ENCODE data around the gene NAT14.

The NAT14 gene

DNA sequence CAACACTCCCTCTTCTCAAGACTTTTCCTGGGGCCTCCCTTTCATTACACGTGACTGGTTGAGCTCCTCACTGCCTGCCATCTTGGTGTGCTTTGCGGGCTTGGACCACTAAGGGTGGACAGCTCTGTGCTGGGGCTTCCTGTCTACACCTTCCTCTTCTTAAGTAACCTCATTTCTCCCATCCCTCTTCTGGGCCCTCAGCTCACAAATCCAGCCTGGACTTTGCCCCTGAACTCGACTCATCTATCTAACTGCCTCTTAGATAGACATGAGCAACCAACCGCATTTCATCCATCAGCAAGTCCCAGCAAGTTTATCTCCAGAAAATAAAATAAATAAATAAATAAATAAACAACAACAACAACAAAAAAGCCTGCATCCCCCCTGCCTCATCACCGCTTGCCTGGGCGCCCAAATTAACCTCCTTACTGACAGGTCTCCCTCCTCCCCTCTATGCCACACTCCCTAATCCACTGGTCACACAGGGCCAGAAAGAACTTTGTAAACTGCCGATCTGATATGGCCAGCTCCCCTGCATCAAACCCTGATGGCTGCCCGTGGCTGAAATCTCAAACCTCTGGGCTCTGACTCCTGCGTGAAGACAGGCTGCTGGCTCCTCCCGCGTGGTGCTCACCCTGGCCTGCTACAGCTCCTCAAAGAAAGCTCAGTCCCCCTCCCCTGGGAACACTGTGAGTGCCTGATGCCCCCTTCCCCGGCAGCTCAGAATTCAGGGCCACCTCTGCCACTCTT lies 31.3 kb upstream of the NAT14 start:
- DNase-seq (ENCODE audit: low spot score) = no peak

DNA sequence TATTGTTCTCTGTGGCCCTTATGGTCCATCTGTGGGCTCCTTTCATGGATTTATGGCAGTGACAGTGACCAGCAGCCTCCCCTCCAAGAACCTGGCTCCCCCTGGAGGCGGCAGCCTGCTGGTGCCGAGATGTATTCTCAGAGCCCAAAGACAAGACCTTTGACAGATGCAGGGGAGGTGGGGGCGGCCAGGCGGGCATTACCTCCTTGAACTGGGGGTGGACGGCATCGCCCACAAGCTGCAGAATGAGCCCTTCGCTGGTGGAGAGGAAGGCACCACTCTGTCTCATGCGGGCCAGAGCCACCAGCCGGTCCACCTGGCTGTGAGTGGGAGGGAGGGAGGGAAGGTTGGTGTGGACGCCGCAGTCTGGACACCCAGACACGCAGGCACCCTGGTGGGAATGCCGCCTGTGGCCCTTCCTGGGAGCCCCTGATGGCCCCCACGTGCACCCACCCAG lies 30.2 kb upstream of the NAT14 start:
- DNase-seq (ENCODE audit: low spot score) = peak; percentile 80

DNA sequence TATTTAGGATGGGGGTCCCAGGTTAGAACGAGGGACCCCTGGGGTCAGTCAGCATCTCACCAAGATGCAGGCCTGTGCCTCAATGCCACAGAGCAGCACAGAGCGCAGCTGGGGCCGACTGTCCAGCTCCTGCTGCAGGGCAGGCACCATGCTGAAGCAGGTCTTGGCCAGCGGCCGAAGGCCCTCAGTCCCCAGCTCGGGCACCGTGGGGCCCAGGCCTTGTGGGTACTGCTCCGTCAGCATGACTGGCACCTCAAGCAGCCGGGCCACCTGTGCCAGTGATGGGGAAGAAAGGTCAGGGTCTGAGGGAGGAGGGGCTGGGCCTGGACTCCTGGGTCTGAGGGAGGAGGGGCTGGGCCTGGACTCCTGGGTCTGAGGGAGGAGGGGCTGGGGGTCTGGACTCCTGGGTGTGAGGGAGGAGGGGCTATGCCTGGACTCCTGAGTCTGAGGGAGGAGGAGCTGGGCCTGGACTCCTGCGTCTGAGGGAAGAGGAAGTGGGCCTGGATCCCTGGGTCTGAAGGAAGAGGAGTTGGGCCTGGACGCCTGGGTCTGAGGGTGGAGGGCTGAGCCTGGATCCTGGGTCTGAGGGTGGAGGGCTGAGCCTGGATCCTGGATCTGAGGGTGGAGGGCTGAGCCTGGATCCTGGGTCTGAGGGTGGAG lies 29.3 kb upstream of the NAT14 start:
- no peak for DNase-seq (ENCODE audit: low spot score)

DNA sequence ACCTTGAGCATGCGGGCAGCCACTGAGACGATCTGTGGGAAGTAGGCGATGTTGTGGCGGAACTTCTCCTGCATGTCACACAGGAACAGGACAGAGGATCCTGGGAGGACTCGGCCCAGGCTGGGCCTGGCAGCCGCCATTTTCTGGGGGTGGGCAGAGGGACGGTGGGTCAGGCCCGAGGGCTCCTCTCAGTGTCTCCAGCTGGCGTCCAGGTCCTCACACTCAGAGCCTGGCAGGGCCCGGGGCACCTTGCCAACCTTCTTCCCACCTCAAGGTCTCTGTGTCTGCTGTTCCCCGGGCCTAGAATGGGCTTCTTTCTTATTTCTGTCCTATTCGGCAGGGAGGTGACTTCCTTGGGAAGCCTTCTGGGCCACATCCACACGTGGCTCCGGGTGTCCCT lies 28.6 kb upstream of the NAT14 start:
- no peak for DNase-seq (ENCODE audit: low spot score)

DNA sequence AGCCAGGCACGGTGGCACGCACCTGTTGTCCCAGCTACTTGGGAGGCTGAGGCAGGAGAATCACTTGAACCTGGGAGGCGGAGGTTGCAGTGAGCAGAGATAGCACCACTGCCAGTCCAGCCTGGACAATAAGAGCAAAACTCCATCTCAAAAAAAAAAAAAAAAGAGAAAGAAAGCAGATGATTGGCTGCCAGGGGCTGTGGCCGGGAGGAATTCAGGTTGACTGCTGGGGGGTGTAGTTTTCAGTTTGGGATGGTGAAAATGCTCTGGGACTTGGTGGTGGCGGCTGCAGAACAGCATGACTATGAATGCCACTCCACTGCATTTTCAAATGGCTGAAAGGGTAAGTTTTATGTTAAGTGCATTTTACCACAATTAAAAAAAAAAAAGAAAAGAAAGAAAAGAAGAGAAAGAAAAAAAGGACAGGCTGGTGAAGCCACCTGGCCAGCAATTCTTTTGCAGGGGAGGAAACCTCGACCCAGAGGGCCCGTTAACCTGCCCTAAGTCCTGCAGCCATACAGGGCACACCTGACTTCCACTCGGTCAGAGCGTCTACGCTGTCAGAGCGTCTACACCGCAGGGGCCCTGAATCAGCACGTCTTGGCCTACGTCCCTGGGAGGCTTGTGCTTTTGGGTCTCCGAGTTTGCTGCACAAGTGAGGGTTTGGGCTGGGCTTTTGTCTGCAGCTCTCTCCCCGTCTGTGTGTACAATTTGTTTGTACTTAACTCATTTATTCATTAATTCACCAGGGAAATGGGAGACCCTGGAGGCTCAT lies 27.1 kb upstream of the NAT14 start:
- no peak for DNase-seq (ENCODE audit: low spot score)

DNA sequence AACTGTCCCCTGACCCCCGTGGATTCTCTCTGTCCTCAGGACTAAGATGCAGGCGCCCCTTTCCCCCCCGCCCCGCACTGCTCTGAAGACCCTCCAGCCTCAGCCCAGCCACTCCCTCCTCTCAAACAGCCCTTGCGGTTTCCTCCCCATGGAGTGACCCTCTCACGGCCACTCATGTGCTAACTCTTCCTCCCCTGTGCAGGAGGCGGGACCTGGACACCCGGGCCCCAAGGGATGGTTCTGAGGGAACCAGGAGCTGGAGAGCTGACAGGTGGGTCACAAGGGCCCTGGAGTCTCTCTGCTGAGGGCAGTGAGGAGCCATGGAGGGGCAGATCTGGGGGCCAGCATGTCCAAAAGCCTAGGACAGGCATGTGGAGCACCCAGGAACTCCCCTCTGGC lies 25.4 kb upstream of the NAT14 start:
- no peak for DNase-seq (ENCODE audit: low spot score)

DNA sequence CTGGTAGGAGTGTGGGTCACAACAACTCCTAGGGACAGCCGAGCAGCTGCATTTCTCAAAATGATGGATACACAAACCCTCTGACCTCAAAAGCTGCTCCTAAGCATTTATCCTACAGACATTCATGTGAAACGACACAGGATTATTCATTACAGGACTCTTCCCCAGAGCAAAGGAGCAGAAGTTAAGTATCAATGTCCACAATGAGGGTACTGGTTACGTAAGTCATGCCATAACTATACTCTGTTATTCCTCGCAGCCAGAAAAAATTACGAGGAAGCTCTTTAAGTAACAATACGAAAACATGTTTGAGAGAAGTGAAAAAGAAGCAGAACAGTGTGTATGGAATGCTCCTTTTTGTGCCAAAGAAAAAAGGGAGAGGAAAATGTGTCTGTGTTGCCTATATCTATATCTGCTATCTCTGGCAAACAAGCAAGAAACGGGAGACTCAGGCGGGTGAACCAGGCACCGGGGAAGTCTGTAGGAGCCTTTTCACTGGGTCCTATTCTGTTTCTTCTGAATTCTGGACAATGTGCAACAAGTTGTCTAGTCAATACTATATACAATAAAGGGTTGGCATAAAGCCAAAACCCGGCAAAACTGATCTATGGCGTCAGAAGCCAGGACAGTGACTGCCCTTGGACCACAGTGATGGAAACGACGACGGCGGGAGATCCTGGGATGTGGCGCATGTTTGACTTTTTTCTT lies 24.9 kb upstream of the NAT14 start:
- DNase-seq (ENCODE audit: low spot score) = no peak

DNA sequence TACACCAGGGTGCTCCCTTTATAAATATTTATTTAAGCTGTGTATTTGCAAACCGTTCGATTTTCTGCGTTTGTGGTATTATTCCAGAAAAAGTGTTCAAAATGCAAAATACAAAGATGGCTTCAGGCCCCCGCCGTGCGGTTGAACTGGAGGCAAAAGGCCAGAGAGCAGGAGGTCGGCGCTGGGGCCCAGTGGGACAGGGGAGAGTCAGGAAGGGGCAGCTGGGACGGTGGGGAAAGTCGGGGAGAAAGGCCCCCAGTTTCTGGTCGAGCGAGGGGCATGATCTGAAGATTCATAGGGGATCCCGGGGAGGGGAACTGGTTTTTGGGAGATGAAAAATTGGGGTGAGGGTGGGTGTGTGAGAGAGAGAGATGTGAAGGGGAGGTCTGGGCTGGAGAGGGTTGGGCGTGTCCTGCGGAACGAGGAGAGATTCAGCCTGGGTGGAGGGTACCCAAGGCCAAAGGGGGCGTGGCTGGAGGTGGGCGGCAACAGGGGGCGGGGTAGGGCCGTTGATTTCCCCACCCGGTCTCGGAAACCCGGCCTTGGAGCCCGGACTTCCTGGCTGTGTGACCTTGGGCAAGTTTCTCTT lies 24.2 kb upstream of the NAT14 start:
- peak; percentile 90 for DNase-seq (ENCODE audit: low spot score)

DNA sequence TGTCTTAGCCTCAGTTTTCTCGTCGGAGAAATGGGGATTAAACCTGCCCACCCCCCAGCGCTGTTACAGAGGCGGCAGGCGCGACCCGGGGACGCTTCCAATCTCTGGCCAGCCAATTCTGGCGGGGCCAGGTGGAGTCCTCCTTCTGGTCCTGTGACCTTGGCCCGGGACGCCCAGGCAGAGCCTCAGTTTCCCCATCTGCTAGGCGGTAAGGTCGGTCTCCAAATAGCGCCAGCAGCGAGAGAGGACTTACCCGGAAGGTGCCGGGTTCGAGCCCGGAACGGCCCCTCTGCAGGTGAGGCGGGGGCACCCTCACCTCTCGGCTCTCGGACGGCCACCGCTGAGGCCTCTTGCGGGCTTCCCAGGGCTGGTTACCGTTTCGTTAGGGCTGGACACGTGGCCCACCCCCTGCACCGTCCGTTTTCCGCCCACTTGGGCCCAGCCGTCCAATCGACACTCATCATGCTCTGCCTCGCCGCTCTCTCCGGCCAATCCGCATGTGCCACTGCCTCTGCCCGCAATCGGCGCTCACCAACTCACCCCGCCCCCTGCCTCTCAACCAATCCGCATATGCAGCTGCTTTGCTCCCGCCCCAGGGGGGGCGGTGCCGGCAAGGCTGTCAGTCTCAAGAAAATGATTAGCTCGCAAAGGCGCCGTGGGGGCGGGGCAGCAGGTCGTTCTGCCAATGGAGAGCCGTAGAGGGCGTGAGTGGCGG lies 23.6 kb upstream of the NAT14 start, which contains the start of gene ISOC2:
Gene ISOC2 (minus strand): TSS at position 384 of the 715 bp plus-strand sequence. CDS start 5,156 bp downstream, outside the sequence.
- DNase-seq (ENCODE audit: low spot score) = peak; percentile 99

DNA sequence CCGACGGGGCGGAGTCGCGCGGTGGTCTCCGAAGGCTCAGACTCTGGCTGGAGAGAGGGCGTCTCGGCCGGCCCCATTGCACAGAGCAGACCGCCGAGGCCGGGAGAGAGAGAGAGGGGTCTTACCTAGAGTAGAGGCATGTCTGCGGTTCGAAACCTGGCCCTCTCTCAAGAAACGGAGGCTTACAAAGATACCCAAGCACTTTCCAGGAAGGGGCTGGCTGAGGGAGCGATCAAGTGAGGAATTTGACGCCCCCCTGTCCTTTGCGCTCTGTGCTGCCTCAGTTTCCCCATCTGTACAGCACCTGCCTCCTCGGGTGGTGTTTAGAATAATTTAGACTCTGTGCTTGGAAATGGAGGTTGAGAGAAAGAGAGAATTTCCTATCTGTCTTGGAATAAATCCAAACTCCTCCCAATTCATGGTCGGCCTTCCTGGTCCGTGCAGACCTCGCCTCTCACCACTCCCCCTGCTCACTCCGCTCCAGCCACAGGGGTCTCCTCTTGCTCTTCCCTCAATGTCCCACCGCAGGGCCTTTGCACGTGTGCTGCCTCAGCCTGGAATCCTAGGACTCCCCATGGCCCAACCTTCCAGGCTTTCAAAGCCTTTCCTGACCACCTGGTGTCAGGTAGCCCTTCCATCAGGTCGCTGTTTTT lies 22.9 kb upstream of the NAT14 start:
- no peak for DNase-seq (ENCODE audit: low spot score)

DNA sequence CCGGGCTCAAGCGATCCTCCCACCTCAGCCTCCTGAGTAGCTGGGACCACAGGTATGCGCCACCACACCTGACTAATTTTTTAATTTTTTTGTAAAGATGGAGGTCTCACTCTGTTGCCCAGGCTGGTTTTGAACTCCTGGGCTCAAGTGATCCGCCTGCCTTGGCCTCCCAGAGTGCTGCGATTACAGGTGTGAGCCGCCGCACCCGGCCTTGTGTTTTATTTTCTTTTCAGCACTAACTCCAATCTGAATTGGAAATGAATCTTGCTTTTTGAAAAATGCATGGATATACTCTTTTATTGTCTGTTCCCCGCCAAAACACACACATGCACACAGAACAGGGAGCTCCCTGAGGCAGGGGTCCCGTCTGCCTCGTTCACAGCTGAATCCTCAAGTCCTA lies 22.3 kb upstream of the NAT14 start:
- no peak for DNase-seq (ENCODE audit: low spot score)

DNA sequence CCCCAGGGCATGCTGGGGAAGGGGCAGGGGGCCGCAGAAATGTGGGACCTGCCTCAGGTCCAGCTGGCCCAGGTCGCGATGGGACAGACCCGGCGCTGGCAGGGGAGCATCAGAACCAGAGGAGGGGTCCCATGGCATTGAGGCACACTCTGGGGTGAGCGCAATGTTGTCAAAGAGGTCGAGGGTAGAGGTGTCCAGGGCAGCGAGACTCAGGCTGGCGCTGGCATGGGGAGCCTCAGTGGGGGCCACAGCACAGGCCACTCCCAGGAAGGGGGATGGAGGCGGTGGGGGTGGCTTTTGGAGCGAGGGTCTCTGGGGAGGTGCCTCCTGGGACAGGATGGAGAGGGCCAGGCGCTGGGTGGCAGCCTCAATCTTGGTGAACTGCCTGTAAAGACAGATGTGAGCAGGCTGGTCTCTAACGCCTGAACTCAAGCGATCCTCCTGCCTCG lies 21.4 kb upstream of the NAT14 start:
- no peak for DNase-seq (ENCODE audit: low spot score)

DNA sequence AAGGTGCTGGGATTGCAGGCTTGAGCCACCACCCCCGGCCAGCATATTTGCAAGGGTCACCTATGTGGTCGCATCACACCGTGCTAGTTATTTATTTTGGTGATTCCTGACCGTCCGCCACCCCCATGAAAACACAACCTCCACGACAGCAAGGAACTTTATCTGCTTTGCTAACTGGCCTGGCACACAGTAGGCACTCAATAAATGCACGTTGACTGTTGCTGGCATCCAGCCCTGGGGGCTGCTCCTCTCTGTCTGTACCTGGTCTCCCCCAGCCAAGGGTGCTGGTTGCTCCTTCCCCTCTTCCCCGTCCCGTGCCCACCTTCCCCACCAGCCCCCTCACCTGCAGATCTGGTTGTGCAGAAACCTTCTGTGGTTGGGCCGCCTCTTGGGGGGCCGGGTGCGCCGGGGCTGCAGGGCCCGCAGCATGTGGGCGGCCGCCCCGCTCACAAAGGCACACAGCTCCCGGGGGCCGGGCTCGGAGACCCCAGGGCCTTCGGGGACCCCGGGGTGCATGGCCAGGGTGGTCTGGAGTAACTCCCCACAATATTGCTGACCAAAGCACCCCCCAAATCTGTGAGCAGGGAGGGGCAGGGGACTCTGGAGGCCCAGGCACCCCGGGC lies 20.8 kb upstream of the NAT14 start:
- no peak for DNase-seq (ENCODE audit: low spot score)

DNA sequence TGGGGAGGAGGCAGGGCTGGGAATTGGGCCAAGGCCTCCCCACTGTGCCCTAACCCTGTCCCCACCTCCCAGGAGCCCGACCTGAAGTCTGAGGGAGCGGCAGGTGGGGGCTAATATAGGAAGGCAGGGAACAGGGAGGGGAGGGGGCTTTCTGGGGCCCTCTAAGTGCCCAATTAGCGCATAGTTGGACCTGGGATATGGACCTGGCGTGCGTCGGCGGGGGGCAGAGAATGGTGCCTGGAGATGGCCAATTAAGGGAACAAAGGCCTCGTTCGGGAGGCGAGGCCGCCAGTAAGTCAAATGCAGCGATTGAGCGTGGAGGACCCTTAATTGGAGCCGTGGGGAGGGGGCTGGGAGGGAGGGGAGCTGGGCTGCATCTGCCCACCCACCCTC lies 20.3 kb upstream of the NAT14 start, which contains the start of gene C19orf85:
Gene C19orf85 (minus strand): TSS at position 90 of the 393 bp plus-strand sequence. CDS start 197 bp downstream, outside the sequence.
- DNase-seq (ENCODE audit: low spot score) = no peak

DNA sequence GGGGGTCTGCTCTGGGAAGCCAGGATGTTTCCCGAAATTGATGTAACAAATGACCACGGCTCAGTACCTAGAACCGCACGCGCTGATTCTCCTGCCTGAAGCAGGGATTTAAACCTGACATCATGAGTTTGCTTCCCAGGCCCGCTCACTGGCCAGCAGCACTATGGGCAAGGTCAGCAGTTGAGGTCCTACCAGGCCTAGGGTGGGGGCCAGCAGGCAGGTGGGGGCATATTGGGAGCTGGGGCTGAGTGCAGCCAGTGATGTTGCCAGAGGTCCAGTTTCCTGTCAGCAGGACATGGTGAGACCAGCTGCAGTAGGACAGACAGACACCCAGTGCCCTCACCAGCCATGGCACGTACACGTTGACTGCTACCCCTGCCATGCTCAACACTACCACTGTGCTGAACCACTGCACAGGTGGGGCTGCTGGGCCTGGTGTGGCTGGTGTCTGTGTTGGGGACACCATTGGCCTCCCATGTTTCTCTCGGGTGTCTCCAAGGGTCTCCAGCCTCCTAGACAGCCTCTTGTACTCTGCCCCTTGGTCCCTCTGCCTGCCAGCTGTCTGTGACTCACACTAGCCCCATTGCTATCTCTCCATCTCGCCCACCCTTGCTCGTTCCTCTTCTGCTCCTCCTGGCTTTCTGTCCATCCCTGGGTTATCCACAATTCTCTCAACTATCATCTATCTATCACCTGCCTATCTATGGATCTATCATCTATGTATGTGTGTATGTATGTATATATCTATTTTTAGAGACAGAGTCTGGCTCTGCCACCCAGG lies 19.3 kb upstream of the NAT14 start:
- no peak for DNase-seq (ENCODE audit: low spot score)

DNA sequence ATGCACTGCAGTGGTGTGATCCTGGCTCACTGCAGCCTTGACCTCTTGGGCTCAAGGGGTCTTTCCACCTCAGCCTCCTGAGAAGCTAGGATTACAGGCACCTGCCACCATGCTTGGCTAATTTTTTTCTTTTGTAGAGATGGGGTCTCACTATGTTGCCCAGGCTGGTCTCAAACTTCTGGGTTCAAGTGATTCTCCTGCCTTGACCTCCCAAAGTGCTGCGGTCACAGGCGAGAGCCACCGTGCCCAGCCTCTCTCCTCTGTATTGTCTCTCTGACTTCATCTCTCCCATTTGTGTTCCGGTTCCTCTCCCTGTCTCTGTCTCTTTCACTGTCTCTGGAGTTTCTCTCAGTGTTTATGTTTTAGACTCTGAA lies 18.8 kb upstream of the NAT14 start:
- no peak for DNase-seq (ENCODE audit: low spot score)

DNA sequence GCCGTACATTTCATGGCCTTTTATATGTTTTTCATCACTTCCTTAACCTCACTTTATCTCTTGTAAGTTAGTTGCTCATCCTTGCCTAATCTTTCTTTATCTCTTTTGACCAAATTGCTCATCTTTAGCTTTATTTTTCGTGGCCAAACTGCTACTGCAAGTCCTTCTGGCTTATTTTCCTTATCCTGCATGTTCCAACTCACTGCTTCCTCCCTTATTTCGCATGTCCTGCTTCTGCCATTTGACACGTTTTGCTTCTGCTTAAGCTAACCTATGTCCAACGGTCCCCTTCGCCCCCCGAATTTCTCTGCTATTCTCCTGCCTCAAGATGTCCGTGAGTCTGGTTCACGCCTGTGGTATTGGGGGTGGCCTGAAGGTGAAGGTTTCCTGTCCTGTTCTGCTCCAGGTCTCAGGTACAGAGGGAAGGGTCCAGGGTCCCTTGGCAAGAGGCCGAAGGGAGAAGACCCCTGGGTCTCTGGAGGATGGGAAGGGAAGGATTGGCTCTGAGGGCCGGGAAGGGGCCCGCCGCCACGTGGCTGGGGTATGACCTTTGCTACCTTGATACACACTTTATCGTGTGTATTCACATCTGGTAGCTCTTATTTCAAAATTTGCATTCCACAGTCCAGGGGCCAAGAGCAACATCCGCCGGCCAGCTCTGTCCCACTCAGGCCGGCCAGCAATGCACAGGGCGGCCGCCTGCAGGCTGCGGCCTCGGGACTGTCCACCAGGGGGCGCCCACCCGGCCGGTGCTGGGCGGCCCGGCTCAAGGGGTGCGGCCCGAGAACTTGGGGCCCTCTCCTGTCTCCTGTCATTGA lies 17.5 kb upstream of the NAT14 start:
- DNase-seq (ENCODE audit: low spot score) = peak; percentile 89

DNA sequence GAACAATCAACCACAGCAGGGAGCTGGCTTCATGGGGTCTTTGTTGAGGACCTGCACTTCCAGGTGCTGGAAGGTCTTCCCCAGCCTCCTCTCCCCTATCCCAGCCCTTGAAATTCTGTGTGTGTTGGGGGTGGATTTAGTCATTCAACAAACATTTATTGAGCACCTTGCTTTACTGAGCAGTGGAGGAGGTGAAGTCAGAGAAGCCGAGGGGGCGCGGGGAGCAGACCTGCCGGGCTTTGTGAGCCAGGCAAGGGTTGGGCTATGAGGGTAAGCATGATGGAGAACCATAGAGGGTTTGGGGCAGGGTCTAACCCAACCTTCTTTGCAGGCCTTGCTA lies 17.0 kb upstream of the NAT14 start:
- no peak for DNase-seq (ENCODE audit: low spot score)
